Liver (tissue), 9 donors: ENCODE measurements around the gene PDZD2. TPM values are rescaled to one million over a fixed set of nuclear protein-coding genes. Genes with fewer than 3 reads are reported as not detected.

Source experiments
- DNase-seq: peaks from one replicate; pipeline ENCODE4 v3.0.0-alpha.2; 2017; ENCODE audit warnings: low spot score
- H3K27ac ChIP-seq, 2 donors: one replicate each; pipeline ENCODE4 v1.7.0; 2013; ENCODE audit warnings: inconsistent platforms in 2 of 2, low read length in 2 of 2, control low read depth in 1 of 2, low read depth in 1 of 2, mild to moderate bottlenecking in 1 of 2
- H3K27me3 ChIP-seq, 4 donors: one replicate each; pipeline versions ENCODE4 v1.6.1 to v1.7.0; 2013; ENCODE audit warnings: low read length in 3 of 4, inconsistent platforms in 1 of 4, mild to moderate bottlenecking in 1 of 4, moderate library complexity in 1 of 4; ENCODE audit not compliant: control insufficient read depth in 4 of 4, insufficient read depth in 4 of 4
- H3K36me3 ChIP-seq, 4 donors: one replicate each; pipeline versions ENCODE4 v1.6.1 to v1.7.0; 2013; ENCODE audit warnings: low read length in 3 of 4, mild to moderate bottlenecking in 3 of 4, low read depth in 1 of 4, moderate library complexity in 1 of 4; ENCODE audit not compliant: control insufficient read depth in 4 of 4, insufficient read depth in 3 of 4
- H3K4me1 ChIP-seq, 4 donors: one replicate each; pipeline versions ENCODE4 v1.6.1 to v1.7.0; 2013; ENCODE audit warnings: low read length in 3 of 4, mild to moderate bottlenecking in 3 of 4, moderate library complexity in 1 of 4; ENCODE audit not compliant: control insufficient read depth in 4 of 4, insufficient read depth in 4 of 4
- H3K4me3 ChIP-seq, 3 donors: one replicate each; pipeline versions ENCODE4 v1.6.1 to v1.7.0; 2013; ENCODE audit warnings: low read length in 3 of 3, control low read depth in 1 of 3, low read depth in 1 of 3, mild to moderate bottlenecking in 1 of 3
- H3K9ac ChIP-seq, 2 donors: one replicate each; pipeline ENCODE4 v1.7.0; 2013; ENCODE audit warnings: low read length in 2 of 2, mild to moderate bottlenecking in 2 of 2, moderate library complexity in 2 of 2, control low read depth in 1 of 2, low read depth in 1 of 2
- H3K9me3 ChIP-seq, 4 donors: one replicate each; pipeline versions ENCODE4 v1.6.1 to v1.7.0; 2013; ENCODE audit warnings: low read length in 3 of 4; ENCODE audit not compliant: control insufficient read depth in 4 of 4
- ATF3 ChIP-seq: IDR thresholded peaks from 2 replicates; pipeline ENCODE4 v1.6.1; 2016; ENCODE audit warnings: antibody characterized with exemption
- CTCF ChIP-seq: fragments of 150-350 bp; IDR thresholded peaks from 2 replicates; pipeline ENCODE4 v1.5.1; 2017; ENCODE audit warnings: improper control_type of control experiment, low read depth, low read length; ENCODE audit not compliant: missing input control
- EGR1 ChIP-seq, 2 donors: IDR thresholded peaks; 2 replicates each; pipeline ENCODE4 v1.6.1; 2016 to 2018; ENCODE audit warnings: antibody characterized with exemption in 2 of 2, low read depth in 2 of 2
- FOXA1 ChIP-seq: IDR thresholded peaks from 2 replicates; pipeline ENCODE4 v1.6.1; 2016; ENCODE audit warnings: antibody characterized with exemption
- FOXA2 ChIP-seq: IDR thresholded peaks from 2 replicates; pipeline ENCODE4 v1.6.1; 2016; ENCODE audit warnings: antibody characterized with exemption
- GABPA ChIP-seq, 2 donors: IDR thresholded peaks in 1 of 2; conservative IDR thresholded peaks in 1 of 2; 2 replicates each; pipeline ENCODE4 v1.6.1; 2016; ENCODE audit warnings: antibody characterized with exemption in 2 of 2, mild to moderate bottlenecking in 1 of 2, moderate library complexity in 1 of 2
- JUND ChIP-seq, 2 donors: IDR thresholded peaks; 2 replicates each; pipeline ENCODE4 v1.6.1; 2016; ENCODE audit warnings: antibody characterized with exemption in 2 of 2
- MAX ChIP-seq: IDR thresholded peaks from 2 replicates; pipeline ENCODE4 v1.6.1; 2016; ENCODE audit warnings: antibody characterized with exemption
- NR2F2 ChIP-seq: IDR thresholded peaks from 2 replicates; pipeline ENCODE4 v1.6.1; 2016; ENCODE audit warnings: antibody characterized with exemption
- RAD21 ChIP-seq, 2 donors: IDR thresholded peaks; 2 replicates each; pipeline ENCODE4 v1.6.1; 2016; ENCODE audit warnings: antibody characterized with exemption in 2 of 2, mild to moderate bottlenecking in 2 of 2
- REST ChIP-seq: IDR thresholded peaks from 2 replicates; pipeline ENCODE4 v1.6.1; 2016; ENCODE audit warnings: antibody characterized with exemption, mild to moderate bottlenecking
- RXRA ChIP-seq, 2 donors: IDR thresholded peaks; 2 replicates each; pipeline ENCODE4 v1.6.1; 2017 to 2018; ENCODE audit warnings: antibody characterized with exemption in 2 of 2, mild to moderate bottlenecking in 1 of 2
- SP1 ChIP-seq: IDR thresholded peaks from 2 replicates; pipeline ENCODE4 v1.6.1; 2018; ENCODE audit warnings: antibody characterized with exemption, mild to moderate bottlenecking
- TAF1 ChIP-seq: conservative IDR thresholded peaks from 2 replicates; pipeline ENCODE4 v1.6.1; 2016; ENCODE audit warnings: antibody characterized with exemption, mild to moderate bottlenecking
- YY1 ChIP-seq: IDR thresholded peaks from 2 replicates; pipeline ENCODE4 v1.6.1; 2016; ENCODE audit warnings: antibody characterized with exemption, mild to moderate bottlenecking
- ZBTB33 ChIP-seq: IDR thresholded peaks from 2 replicates; pipeline ENCODE4 v1.6.1; 2016; ENCODE audit warnings: antibody characterized with exemption
- WGBS: extraction: QIAGEN DNeasy Blood & Tissue Kit; methylation state at CpG from one replicate; pipeline ENCODE4 v1.1.7; 2013; 5-methylcytosine and 5-hydroxymethylcytosine counted together
- polyA plus RNA-seq, 2 donors: library from polyadenylated mRNA; stranded (reverse) in 1 of 2; unstranded in 1 of 2; fragments of 200-250 nt in 1 of 2; fragments of >200 nt in 1 of 2; fragmentation: Nextera tagmentation in 1 of 2; extraction: Ambion mirVana in 1 of 2; gene quantifications; one replicate each; pipeline versions ENCODE4 v1.2.1 to v1.2.3, GENCODE V29; 2013 to 2015
- total RNA-seq, 2 donors: library from RNA; depleted of rRNA; stranded (reverse); fragments of >200 nt; gene quantifications; one replicate each; pipeline ENCODE4 v1.2.3, GENCODE V29; 2014
- donor health status: healthy.
- donor health status: healthy.
- donor health status: healthy.
- donor health status: healthy.
- donor health status: healthy.

Gene PDZD2
- total and polyA plus RNA-seq, 4 donors: 0.27 to 1.1 (median 0.54) TPM

- DNase-seq: no peak
- H3K36me3 ChIP-seq: no peaks in the 10 kb centered on the region
- no peaks in the 10 kb centered on the region for H3K27me3 ChIP-seq
- H3K4me3 ChIP-seq: no peak overlapping the region
- 94% methylated on average over 6 of the region's 6 CpGs for WGBS
- H3K9me3 ChIP-seq: no peaks in the 10 kb centered on the region
- H3K9ac ChIP-seq: no peak overlapping the region
- no peak overlapping the region for H3K27ac ChIP-seq
- H3K4me1 ChIP-seq: peaks cover 3 to 11% (median 3%) of the 10 kb centered on the region in 4 donors
- TF ChIP-seq REST: no peak
- TF ChIP-seq GABPA (IDR thresholded peaks at IDR 0.05 in 1 of 2, conservative IDR thresholded peaks at IDR 0.05 in 1 of 2): no peak
- TF ChIP-seq FOXA1: no peak
- TF ChIP-seq TAF1: no peak
- no peak for TF ChIP-seq NR2F2
- TF ChIP-seq ZBTB33: no peak
- TF ChIP-seq CTCF: no peak
- no peak for TF ChIP-seq RAD21 (IDR thresholded peaks at IDR 0.05)
- TF ChIP-seq FOXA2: no peak
- TF ChIP-seq YY1: no peak
- no peak for TF ChIP-seq SP1
- TF ChIP-seq MAX: no peak
- no peak for TF ChIP-seq EGR1 (IDR thresholded peaks at IDR 0.05; ENCODE audit: low read depth in 2 of 2)
- no peak for TF ChIP-seq RXRA (IDR thresholded peaks at IDR 0.05)
Measured at GRCh38 chr5:31637851-31638250, 1.1 kb upstream of the PDZD2 start.

GRCh38 chr5:31638345-31638744 is 586 bp upstream of the PDZD2 start:
- no peak overlapping the region for H3K9ac ChIP-seq
- no peak overlapping the region for H3K27ac ChIP-seq
- H3K4me3 ChIP-seq: peak overlapping the region in 2 of 3 donors; percentile 74 to 76
- no peaks in the 10 kb centered on the region for H3K9me3 ChIP-seq
- H3K36me3 ChIP-seq: no peaks in the 10 kb centered on the region
- peaks cover 3 to 11% (median 3%) of the 10 kb centered on the region in 4 donors for H3K4me1 ChIP-seq
- TF ChIP-seq ATF3 (no peak), GABPA (IDR thresholded peaks at IDR 0.05 in 1 of 2, conservative IDR thresholded peaks at IDR 0.05 in 1 of 2) (no peak), FOXA2 (no peak), RAD21 (IDR thresholded peaks at IDR 0.05) (no peak), MAX (no peak), RXRA (IDR thresholded peaks at IDR 0.05) (no peak), CTCF (no peak), FOXA1 (no peak), REST (no peak), NR2F2 (no peak), JUND (IDR thresholded peaks at IDR 0.05) (no peak)
- no peak for DNase-seq
- 34% methylated on average over 9 of the region's 9 CpGs for WGBS
- H3K27me3 ChIP-seq: no peaks in the 10 kb centered on the region
